Lower lobe of right lung (tissue), 2 donors: ENCODE data around the gene AKAP14. TPM values are rescaled to one million over a fixed set of nuclear protein-coding genes. Genes with fewer than 3 reads are reported as not detected.

Experiments used
- ATAC-seq, 2 donors: fragments of 200-7000 bp; cut with Tn5 transposase; one replicate each; pipeline ENCODE4 v1.9.1; 2020 to 2022; ENCODE audit warnings: mild to moderate bottlenecking in 2 of 2, moderate library complexity in 2 of 2
- DNase-seq: peaks from one replicate; pipeline ENCODE4 v3.0.0-alpha.2; 2020
- H3K27ac ChIP-seq: fragments of 200-600 bp; one replicate; pipeline ENCODE4 v1.8.0; 2022
- H3K27me3 ChIP-seq: fragments of 200-600 bp; one replicate; pipeline ENCODE4 v1.8.0; 2022; ENCODE audit warnings: low read depth
- H3K36me3 ChIP-seq: fragments of 200-600 bp; one replicate; pipeline ENCODE4 v1.8.0; 2022; ENCODE audit warnings: mild to moderate bottlenecking
- H3K4me1 ChIP-seq: fragments of 200-600 bp; one replicate; pipeline ENCODE4 v1.8.0; 2022
- H3K4me3 ChIP-seq: fragments of 200-600 bp; one replicate; pipeline ENCODE4 v1.8.0; 2022; ENCODE audit warnings: mild to moderate bottlenecking
- H3K9me3 ChIP-seq: fragments of 200-600 bp; one replicate; pipeline ENCODE4 v1.8.0; 2022
- CTCF ChIP-seq: fragments of 200-600 bp; IDR thresholded peaks from one replicate; pipeline ENCODE4 v1.8.0; 2022; ENCODE audit warnings: antibody characterized with exemption, mild to moderate bottlenecking
- intact Hi-C: fragments of 100-400 bp; cut with DNase I; formaldehyde crosslinking; loops from one replicate; pipeline ENCODE4 v1.11.0; 2022
- total RNA-seq: library from RNA; stranded (reverse); fragmentation: NEBNext Ultra II Directional; extraction: Animal tissue kit (Norgen Biotek cat#: 25700); gene quantifications from one replicate; pipeline ENCODE4 v1.2.1, GENCODE V29; 2021
- donor health status: DM: no; HTN: yes; CAD: no; lungs with severe emphysema.

The AKAP14 gene
- total RNA-seq, 1 donor from 2014 or later, result 4.8 TPM

- Histone ChIP-seq H3K36me3 (peaks cover 18% of the 10 kb centered on the region), H3K9me3 (no peaks in the 10 kb centered on the region), H3K27me3 (no peaks in the 10 kb centered on the region), H3K4me3 (peak within 1 kb of the TSS; percentile 70), H3K4me1 (peaks cover 18% of the 10 kb centered on the region), H3K27ac (peak within 1 kb of the TSS; percentile 91)
- DNase-seq (peak; percentile 91), ATAC-seq (peak; percentile 99)
- TF ChIP-seq CTCF, result no peak
- intact Hi-C loops, result no loop called here
Observed at GRCh38 chrX:119871599-119872395, 23.9 kb upstream of the AKAP14 start, which contains the start of the genes NDUFA1 and RNF113A. NDUFA1 (plus strand) TSS chrX:119871832; CDS start chrX:119871912, 80 bp downstream. RNF113A (minus strand) TSS chrX:119871733; CDS start chrX:119871613, 120 bp downstream.

GRCh38 chrX:119878740-119879139 lies 17.0 kb upstream of the AKAP14 start:
- TF ChIP-seq CTCF, result no peak
- H3K36me3 ChIP-seq, result peaks cover 24% of the 10 kb centered on the region
- intact Hi-C loops, result no loop called here
- H3K9me3 ChIP-seq, result no peaks in the 10 kb centered on the region
- DNase-seq (no peak), ATAC-seq (no peak)
- no peaks in the 10 kb centered on the region for H3K4me1 ChIP-seq
- H3K27ac ChIP-seq, result no peak overlapping the region
- no peak overlapping the region for H3K4me3 ChIP-seq
- H3K27me3 ChIP-seq, result no peaks in the 10 kb centered on the region

DNA sequence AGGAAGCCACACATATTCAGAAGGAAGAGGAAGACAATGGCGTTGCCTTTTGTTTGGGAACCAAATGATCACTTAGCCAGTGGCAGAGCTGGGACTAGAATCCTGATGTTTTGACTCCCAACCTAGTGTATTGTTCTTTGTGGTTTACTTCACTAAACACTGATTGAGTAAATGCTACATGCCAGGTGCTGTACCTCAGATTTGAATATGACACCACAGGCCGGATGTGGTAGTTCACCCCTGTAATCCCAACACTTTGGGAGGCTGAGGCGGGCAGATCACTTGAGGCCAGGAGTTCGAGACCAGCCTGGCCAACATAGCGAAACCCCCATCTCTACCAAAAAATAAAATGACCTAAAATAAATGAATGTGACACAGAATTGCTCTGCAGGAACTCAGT lies 15.6 kb upstream of the AKAP14 start:
- no peak for TF ChIP-seq CTCF
- no peak for ATAC-seq
- no peaks in the 10 kb centered on the region for H3K27me3 ChIP-seq
- no peaks in the 10 kb centered on the region for H3K9me3 ChIP-seq
- no peaks in the 10 kb centered on the region for H3K4me1 ChIP-seq
- no peak overlapping the region for H3K4me3 ChIP-seq
- no peak overlapping the region for H3K27ac ChIP-seq
- no peak for DNase-seq
- intact Hi-C loops, result no loop called here
- peaks cover 23% of the 10 kb centered on the region for H3K36me3 ChIP-seq

DNA sequence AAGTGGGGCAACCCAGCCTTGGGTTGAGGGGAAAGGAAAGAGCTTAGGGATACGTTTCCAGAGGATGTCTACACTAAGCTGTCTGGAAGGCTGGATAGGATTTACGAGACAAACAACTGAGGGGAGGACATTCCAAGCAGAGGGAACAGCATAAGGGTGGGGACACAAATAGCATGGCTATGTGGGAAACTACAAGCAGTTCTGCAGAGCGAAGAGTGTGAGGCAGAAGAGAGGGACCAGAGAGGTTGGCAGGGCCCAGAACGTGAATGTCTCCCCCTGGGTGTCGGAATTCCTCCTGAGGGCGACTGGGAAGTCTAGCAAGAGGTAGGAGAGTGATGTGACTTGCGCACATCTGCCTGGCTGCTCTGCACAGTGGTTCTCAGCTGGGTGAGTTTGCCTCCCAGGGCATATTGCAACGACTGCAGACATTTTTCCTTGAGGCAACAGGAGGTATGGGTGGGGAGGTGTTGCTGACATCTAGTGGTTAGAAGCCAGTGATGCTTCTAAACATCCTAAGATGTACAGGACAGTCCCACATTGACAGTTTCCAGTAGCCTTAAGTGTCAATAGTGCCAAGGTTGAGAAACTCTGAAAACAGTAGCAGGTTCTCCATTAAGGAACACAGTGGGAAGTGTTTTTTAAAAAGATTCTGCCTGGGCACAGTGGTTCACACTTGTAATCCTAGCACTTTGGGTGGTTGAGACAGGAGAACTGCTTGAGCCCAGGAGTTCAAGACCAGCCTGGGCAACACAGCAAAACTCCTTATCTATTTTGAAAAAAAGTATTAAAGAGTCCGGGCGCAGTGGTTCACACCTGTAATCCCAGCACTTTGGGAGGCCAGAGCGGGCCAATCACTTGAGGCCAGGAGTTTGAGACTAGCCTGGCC lies 14.9 kb upstream of the AKAP14 start:
- DNase-seq, result no peak
- peak; percentile 52 for TF ChIP-seq CTCF
- peaks cover 16% of the 10 kb centered on the region for H3K36me3 ChIP-seq

DNA sequence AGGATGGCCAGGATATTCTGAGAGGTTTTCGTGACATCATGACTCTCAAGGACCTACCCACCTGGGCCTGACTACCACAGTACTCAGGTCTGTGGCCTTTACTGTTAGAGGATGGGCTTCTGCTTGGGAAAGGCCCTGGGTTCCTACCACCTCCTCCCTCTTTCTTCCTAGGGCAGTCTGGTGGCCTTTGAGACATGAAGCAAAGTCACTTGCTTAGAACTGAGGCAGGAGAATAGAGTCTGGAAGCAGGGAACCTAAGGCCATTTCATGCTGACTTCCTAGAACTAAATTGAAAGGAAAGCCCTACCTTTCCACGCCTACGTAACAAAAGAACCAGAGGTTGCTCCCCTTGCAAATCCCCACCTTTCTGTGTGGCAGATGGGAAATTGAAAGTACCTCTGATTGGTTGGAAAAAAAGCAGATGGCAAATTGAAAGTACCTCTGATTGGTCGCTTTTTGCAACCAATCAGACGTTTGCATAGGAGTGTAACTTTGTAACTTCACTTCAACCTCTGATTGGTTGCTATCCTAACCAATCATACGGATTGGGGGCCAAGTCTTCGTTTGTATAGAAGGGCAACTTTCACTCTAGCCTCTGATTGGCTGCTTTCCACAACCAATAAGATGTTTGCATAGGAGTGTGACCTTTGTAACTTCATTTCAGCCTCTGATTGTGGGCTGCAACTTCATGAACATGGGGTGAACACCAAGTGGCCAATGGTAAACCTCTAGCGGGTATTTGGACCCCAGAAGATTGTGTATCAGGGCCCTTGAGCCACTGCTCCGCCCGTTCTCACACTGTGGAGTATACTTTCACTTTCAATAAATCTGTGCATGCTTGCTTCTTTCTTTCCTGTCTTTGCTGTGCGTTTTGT lies 9.9 kb upstream of the AKAP14 start:
- intact Hi-C loops, result no loop called here
- Histone ChIP-seq H3K27ac (no peak overlapping the region), H3K36me3 (no peaks in the 10 kb centered on the region), H3K4me1 (no peaks in the 10 kb centered on the region), H3K27me3 (no peaks in the 10 kb centered on the region), H3K9me3 (no peaks in the 10 kb centered on the region), H3K4me3 (no peak overlapping the region)
- no peak for TF ChIP-seq CTCF
- ATAC-seq, result peak; percentile 51 to 72
- no peak for DNase-seq

More for the DNA sequence above, 14.9 kb upstream of the AKAP14 start:
- intact Hi-C loops, result no loop called here
- H3K27me3 ChIP-seq, result no peaks in the 10 kb centered on the region
- no peak overlapping the region for H3K4me3 ChIP-seq
- H3K27ac ChIP-seq, result no peak overlapping the region
- no peaks in the 10 kb centered on the region for H3K9me3 ChIP-seq
- ATAC-seq, result peak; percentile 62 to 76
- no peaks in the 10 kb centered on the region for H3K4me1 ChIP-seq
